ENCODE measurements around the gene DCAF10.
"Not testable (repeated sequence)": the region's sequence is repeated elsewhere in the genome, so short reads cannot be mapped to it uniquely, and the experiment has no call there.

The DCAF10 gene

DNA sequence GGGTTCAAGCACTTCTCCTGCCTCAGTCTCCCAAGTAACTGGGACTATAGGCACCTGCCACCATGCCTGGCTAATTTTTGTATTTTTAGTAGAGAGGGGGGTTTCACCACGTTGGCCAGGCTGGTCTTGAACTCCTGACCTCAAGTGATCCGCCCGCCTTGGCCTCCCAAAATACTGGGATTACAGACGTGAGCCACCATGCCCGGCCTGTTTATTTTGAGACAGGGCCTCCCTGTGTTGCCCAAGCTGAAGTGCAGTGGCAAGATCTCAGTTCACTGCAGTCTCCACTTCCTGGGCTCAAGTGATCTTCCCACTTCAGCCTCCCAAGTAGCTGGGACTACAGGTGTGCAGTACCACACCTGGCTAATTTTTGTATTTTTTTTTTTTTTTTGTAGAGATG, 109.2 kb downstream of the DCAF10 start:
- DNase-seq = not testable (repeated sequence)

DNA sequence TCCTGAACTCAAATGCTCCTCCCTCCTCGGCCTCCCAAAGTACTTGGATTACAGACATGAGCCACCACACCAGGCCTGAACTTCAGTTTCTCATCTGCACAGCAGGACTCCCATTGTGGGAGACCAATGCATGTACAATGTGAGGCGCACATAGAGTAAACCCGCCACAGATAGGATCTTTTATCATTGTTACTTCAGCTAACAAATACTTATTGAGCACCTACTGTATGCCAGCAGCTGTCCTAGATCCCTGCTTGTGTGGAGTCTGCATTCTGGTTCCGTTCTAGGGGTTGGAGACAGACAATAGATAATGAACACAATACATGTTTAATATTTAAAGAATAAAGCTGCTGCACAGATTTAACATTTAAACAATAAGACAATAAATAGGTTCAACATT, 109.7 kb downstream of the DCAF10 start:
- no peak for DNase-seq

GRCh38 chr9:37911271-37911681, 110.7 kb downstream of the DCAF10 start:
- no peak for DNase-seq

- DNase-seq = peak; percentile 67
Measured at GRCh38 chr9:37913480-37914153, 113.0 kb downstream of the DCAF10 start.

DNA sequence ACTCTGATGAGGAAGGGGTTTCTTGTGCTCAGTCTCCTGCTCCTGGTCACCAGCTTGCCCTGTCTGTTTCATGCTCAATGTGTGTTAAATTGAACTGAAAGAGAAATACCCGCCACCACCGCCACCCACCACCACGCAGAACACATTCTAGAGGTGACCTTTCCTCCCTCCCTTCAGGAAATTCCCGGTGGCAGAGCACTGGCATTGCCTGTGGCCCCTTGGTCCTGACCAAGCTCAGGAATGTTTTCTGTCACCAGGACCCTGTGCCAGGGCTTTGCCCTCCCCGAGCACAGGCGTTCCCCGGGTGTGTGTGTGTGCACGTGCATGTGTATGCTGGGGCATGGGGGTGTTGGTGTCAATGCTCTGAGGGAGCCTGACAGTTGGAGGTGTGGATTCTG, 113.6 kb downstream of the DCAF10 start:
- DNase-seq = no peak

GRCh38 chr9:37914701-37915358, 114.2 kb downstream of the DCAF10 start:
- no peak for DNase-seq

- no peak for DNase-seq
Measured at GRCh38 chr9:37915911-37916470, 115.4 kb downstream of the DCAF10 start.

- no peak for DNase-seq
Measured at GRCh38 chr9:37916471-37917312, 116.1 kb downstream of the DCAF10 start.

Measured in NCI-H2227 treated with DMSO at 0.1 percent for 48 hours (cell line).